ENCODE data around the gene NKAIN2.

The NKAIN2 gene

DNA sequence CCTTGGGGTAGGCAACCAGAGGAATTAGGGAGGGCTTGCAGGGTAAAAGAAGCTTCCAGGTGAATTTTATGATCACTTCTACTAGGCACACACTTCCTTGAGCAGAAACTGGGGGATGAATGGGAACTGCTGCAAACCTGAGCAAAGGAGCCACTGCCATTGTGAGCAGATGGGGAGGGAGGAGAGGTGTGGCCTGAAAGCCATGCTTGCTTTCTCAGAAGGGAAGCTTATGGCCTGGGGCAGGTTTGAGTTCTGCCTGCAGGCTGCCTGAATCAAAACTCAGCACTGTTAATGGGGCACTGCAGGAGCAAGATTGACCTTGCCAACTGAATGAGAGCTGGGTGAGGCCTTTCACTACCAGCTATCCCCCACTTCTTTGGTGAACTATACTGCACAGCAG, 328.1 kb downstream of the NKAIN2 start:
- H3K4me3 ChIP-seq (ENCODE audit: low read depth, low read length), result no peak overlapping the region
- no peak for DNase-seq (ENCODE audit: low read depth)
- TF ChIP-seq CTCF (IDR thresholded peaks at IDR 0.05; ENCODE audit: low read depth, low read length), result no peak
- TF ChIP-seq POLR2A (IDR thresholded peaks at IDR 0.05; ENCODE audit: extremely low read depth, insufficient read length), result no peak
- TF ChIP-seq MYC (IDR thresholded peaks at IDR 0.05; ENCODE audit: low read depth, low read length), result no peak
- no peak for TF ChIP-seq MAX (IDR thresholded peaks at IDR 0.05; ENCODE audit: low read depth, low read length)

GRCh38 chr6:124132256-124132655, 328.6 kb downstream of the NKAIN2 start:
- no peak overlapping the region for H3K4me3 ChIP-seq (ENCODE audit: low read depth, low read length)
- TF ChIP-seq MAX (IDR thresholded peaks at IDR 0.05; ENCODE audit: low read depth, low read length) (no peak), POLR2A (IDR thresholded peaks at IDR 0.05; ENCODE audit: extremely low read depth, insufficient read length) (no peak), MYC (IDR thresholded peaks at IDR 0.05; ENCODE audit: low read depth, low read length) (no peak), CTCF (IDR thresholded peaks at IDR 0.05; ENCODE audit: low read depth, low read length) (no peak)
- DNase-seq (ENCODE audit: low read depth), result no peak

DNA sequence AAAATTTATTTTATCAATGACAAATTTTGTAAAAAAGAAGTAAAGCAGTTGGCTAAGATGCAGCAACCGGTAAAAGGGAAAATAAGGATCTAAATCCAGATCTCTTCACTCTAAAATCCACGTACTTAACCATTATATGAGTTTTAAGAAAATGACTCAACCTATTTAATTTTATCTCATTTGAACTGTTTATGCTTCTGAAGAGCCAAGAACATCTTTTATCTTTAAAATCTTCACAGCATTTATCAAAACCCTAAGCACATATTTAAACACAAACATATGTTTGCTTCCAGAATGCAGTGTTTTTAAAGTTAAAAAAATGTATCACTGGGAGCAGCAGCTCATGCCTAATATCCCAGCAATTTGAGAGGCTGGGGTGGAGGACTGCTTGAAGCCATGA, 339.2 kb downstream of the NKAIN2 start:
- H3K4me3 ChIP-seq (ENCODE audit: low read depth, low read length), result no peak overlapping the region
- DNase-seq (ENCODE audit: low read depth), result no peak
- TF ChIP-seq MYC (IDR thresholded peaks at IDR 0.05; ENCODE audit: low read depth, low read length), result no peak
- TF ChIP-seq POLR2A (IDR thresholded peaks at IDR 0.05; ENCODE audit: extremely low read depth, insufficient read length), result no peak
- no peak for TF ChIP-seq CTCF (IDR thresholded peaks at IDR 0.05; ENCODE audit: low read depth, low read length)
- no peak for TF ChIP-seq MAX (IDR thresholded peaks at IDR 0.05; ENCODE audit: low read depth, low read length)

DNA sequence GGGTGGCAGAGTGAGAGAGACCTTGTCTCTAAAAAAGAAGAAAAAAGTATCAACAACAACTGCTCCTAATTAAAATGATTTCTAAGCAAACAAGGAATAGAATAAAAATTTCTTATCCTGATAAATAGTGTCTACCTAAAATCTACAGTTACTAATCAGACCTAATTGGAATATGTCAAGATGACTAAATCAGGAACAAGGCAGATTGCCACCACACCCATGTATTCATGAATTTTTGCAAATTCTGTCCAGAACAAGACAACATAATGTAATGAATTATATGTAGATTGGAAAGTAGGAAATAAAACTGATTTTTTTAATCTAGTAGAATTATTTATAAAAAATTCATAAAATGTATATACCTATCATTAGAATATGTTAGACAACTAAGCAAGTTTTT, 339.8 kb downstream of the NKAIN2 start:
- TF ChIP-seq MYC (IDR thresholded peaks at IDR 0.05; ENCODE audit: low read depth, low read length) (no peak), MAX (IDR thresholded peaks at IDR 0.05; ENCODE audit: low read depth, low read length) (no peak), CTCF (IDR thresholded peaks at IDR 0.05; ENCODE audit: low read depth, low read length) (no peak), POLR2A (IDR thresholded peaks at IDR 0.05; ENCODE audit: extremely low read depth, insufficient read length) (no peak)
- DNase-seq (ENCODE audit: low read depth), result no peak

DNA sequence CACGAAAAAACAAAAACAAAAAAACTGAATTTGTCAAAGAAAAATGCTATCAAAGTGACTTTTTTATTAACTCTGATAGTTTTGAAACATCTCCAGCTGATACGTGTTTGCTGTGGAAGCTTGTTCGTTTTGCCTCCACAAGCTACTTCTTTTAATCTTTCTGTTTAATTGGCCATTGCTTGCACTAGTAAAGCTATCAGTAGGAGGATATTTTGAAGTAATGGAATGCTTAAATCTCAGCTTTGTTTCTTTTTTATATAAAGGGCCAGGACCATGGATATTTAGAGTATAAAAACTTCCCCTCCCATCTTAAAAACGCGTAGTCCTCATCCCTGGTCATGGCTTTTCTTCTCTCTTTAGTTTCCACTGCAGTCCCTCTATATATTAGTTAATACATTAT, 344.0 kb downstream of the NKAIN2 start:
- TF ChIP-seq MYC (IDR thresholded peaks at IDR 0.05; ENCODE audit: low read depth, low read length), result no peak
- no peak for TF ChIP-seq MAX (IDR thresholded peaks at IDR 0.05; ENCODE audit: low read depth, low read length)

More for the DNA sequence above, 339.8 kb downstream of the NKAIN2 start:
- H3K4me3 ChIP-seq (ENCODE audit: low read depth, low read length), result no peak overlapping the region

GRCh38 chr6:124148236-124148957, 344.7 kb downstream of the NKAIN2 start:
- no peak overlapping the region for H3K4me3 ChIP-seq (ENCODE audit: low read depth, low read length)
- no peak for TF ChIP-seq CTCF (IDR thresholded peaks at IDR 0.05; ENCODE audit: low read depth, low read length)
- TF ChIP-seq POLR2A (IDR thresholded peaks at IDR 0.05; ENCODE audit: extremely low read depth, insufficient read length), result no peak
- no peak for TF ChIP-seq MYC (IDR thresholded peaks at IDR 0.05; ENCODE audit: low read depth, low read length)
- no peak for TF ChIP-seq MAX (IDR thresholded peaks at IDR 0.05; ENCODE audit: low read depth, low read length)
- no peak for DNase-seq (ENCODE audit: low read depth)

More for the DNA sequence above, 344.0 kb downstream of the NKAIN2 start:
- no peak overlapping the region for H3K4me3 ChIP-seq (ENCODE audit: low read depth, low read length)
- DNase-seq (ENCODE audit: low read depth), result no peak
